Measurements from ENCODE around the gene CDH8.

CDH8 gene

GRCh38 chr16:61901689-61902088 lies 134.5 kb downstream of the CDH8 start:
- TF ChIP-seq CTCF (IDR thresholded peaks at IDR 0.05; ENCODE audit: insufficient read depth, low read depth, low read length, missing control alignments), result no peak
- no peak overlapping the region for H3K4me3 ChIP-seq (ENCODE audit: low read depth, low read length)
- no peak for DNase-seq (ENCODE audit: low read depth)

- no peak overlapping the region for H3K4me3 ChIP-seq (ENCODE audit: low read depth, low read length)
- no peak for TF ChIP-seq CTCF (IDR thresholded peaks at IDR 0.05; ENCODE audit: insufficient read depth, low read depth, low read length, missing control alignments)
- DNase-seq (ENCODE audit: low read depth), result no peak
Measured at GRCh38 chr16:61900482-61900881, 135.8 kb downstream of the CDH8 start.

DNA sequence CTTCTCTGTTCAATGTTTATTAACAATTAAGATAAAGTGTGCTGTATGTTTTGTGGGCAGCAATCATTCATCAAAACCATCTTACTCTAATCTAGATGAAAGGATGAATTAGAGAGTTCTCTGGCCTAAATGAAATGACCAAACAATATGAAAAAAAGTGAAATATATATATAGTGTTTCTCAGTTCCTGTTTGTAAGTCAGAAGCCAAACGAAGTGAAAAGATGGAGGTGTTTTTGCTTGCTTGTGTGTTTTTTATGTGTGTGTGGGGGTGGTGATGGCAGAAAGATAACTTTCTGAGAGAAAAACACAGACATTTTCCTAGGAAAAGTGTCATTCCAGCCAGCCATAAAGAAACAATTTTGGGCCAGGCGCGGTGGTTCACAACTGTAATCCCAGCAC lies 138.6 kb downstream of the CDH8 start:
- no peak for TF ChIP-seq CTCF (IDR thresholded peaks at IDR 0.05; ENCODE audit: insufficient read depth, low read depth, low read length, missing control alignments)
- peak; percentile 5 for DNase-seq (ENCODE audit: low read depth)
- no peak overlapping the region for H3K4me3 ChIP-seq (ENCODE audit: low read depth, low read length)

DNA sequence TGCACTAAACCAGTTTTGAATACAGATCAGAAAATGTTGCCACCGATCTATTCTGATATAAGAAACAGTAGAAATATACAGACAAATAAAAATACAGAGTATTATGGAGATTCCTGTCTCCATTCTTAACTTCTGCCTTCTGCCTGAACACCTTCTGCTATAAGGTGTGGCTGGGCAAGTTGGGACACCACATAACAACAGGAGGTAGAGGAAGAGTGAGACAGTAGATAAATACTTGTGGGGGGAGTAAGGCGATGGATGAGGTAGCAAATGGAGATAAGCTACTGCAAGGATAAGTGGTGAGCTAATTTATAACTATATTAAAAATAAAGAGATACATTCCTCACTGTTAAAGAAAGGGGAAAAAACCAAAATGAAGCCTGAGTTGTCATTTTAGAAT lies 143.7 kb downstream of the CDH8 start:
- H3K4me3 ChIP-seq (ENCODE audit: low read depth, low read length), result no peak overlapping the region
- TF ChIP-seq CTCF (IDR thresholded peaks at IDR 0.05; ENCODE audit: insufficient read depth, low read depth, low read length, missing control alignments), result no peak
- no peak for DNase-seq (ENCODE audit: low read depth)

- DNase-seq (ENCODE audit: low read depth), result no peak
- TF ChIP-seq CTCF (IDR thresholded peaks at IDR 0.05; ENCODE audit: insufficient read depth, low read depth, low read length, missing control alignments), result no peak
Measured at GRCh38 chr16:61891460-61891859, 144.8 kb downstream of the CDH8 start.

DNA sequence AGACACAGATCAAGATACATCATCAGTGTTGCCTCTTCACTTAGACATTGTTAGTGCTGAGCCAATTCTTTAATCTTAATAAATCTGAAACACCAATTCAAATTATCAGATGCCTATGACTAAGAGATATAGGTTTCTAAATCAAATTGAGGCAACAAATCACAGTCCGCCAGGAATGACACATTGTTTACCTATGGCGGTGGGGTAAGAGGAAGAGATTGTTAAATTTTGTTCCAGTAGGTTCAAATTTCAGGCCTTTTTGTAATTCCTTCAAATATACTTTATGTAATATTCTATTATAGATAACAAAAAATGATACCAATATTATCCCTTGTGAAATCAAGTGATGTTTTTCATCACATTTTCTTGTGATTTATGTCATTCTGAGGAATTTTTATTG lies 145.9 kb downstream of the CDH8 start:
- no peak for DNase-seq (ENCODE audit: low read depth)
- no peak for TF ChIP-seq CTCF (IDR thresholded peaks at IDR 0.05; ENCODE audit: insufficient read depth, low read depth, low read length, missing control alignments)
- H3K4me3 ChIP-seq (ENCODE audit: low read depth, low read length), result no peak overlapping the region

More at GRCh38 chr16:61891460-61891859, 144.8 kb downstream of the CDH8 start:
- H3K4me3 ChIP-seq (ENCODE audit: low read depth, low read length), result no peak overlapping the region

GRCh38 chr16:61887903-61888302 lies 148.3 kb downstream of the CDH8 start:
- DNase-seq (ENCODE audit: low read depth), result peak; percentile 59
- no peak for TF ChIP-seq CTCF (IDR thresholded peaks at IDR 0.05; ENCODE audit: insufficient read depth, low read depth, low read length, missing control alignments)
- no peak overlapping the region for H3K4me3 ChIP-seq (ENCODE audit: low read depth, low read length)

All from GM12865 (cell line).